PC-9 (cell line): ENCODE results near the gene TRMT61B. TPM values are rescaled to one million over a fixed set of nuclear protein-coding genes. Genes with fewer than 3 reads are reported as not detected.

Experiments used
- BruUV-seq: library from RNA; stranded (reverse); fragments of 400-500 nt; replicated peaks from 2 replicates; lab custom pipeline; 2021; lab: Mats Ljungman, UMichigan
- CTCF ChIA-PET: fragments of 300-600 bp; sonication (Branson Sonifier 250); formaldehyde crosslinking; loops from one replicate; lab custom pipeline; 2022; ENCODE audit warnings: antibody characterized with exemption; lab: Charles Lee
- POLR2A ChIA-PET: fragments of 300-600 bp; sonication (Branson Sonifier 250); formaldehyde crosslinking; loops from one replicate; lab custom pipeline; 2022; ENCODE audit warnings: antibody characterized with exemption; ENCODE audit not compliant: unreplicated experiment; lab: Charles Lee
- DNase-seq, 2 experiments: peaks; one replicate each; pipeline versions ENCODE4 v3.0.0 to v3.0.0-alpha.2; 2015 to 2022; ENCODE audit warnings: mixed read lengths in 1 of 2
- H2AFZ ChIP-seq: fragments of 200-600 bp; sonication (generic); 2 replicates; pipeline ENCODE4 v1.8.1; 2017; ENCODE audit warnings: antibody characterized with exemption
- H3F3A ChIP-seq: fragments of 200-600 bp; sonication (generic); 2 replicates; pipeline ENCODE4 v1.8.1; 2017; ENCODE audit warnings: antibody characterized with exemption, mild to moderate bottlenecking, low read depth; ENCODE audit not compliant: insufficient read depth
- H3K27ac ChIP-seq: fragments of 200-600 bp; sonication (generic); 2 replicates; pipeline ENCODE4 v1.6.1; 2016; ENCODE audit warnings: mixed run types
- H3K27me3 ChIP-seq: fragments of 200-600 bp; sonication (generic); 2 replicates; pipeline ENCODE4 v1.6.1; 2016; ENCODE audit warnings: low read depth, mixed run types; ENCODE audit not compliant: insufficient read depth
- H3K36me3 ChIP-seq: fragments of 200-600 bp; sonication (generic); 2 replicates; pipeline ENCODE4 v1.6.1; 2016; ENCODE audit warnings: low read depth, mixed run types
- H3K4me1 ChIP-seq: fragments of 200-600 bp; sonication (generic); replicated peaks from 2 replicates; pipeline ENCODE4 v1.6.1; 2016; ENCODE audit warnings: mixed run types; ENCODE audit not compliant: insufficient read depth
- H3K4me2 ChIP-seq: fragments of 200-600 bp; sonication (generic); 2 replicates; pipeline ENCODE4 v1.6.1; 2017; ENCODE audit warnings: mixed run types
- H3K4me3 ChIP-seq: fragments of 200-600 bp; sonication (generic); 2 replicates; pipeline ENCODE4 v1.6.1; 2016; ENCODE audit warnings: mixed run types
- H3K79me2 ChIP-seq: fragments of 200-600 bp; sonication (generic); 2 replicates; pipeline ENCODE4 v1.6.1; 2017; ENCODE audit warnings: low read depth, mixed run types
- H3K9me2 ChIP-seq: fragments of 200-600 bp; sonication (generic); 2 replicates; pipeline ENCODE4 v1.8.1; 2017; ENCODE audit warnings: mild to moderate bottlenecking; ENCODE audit not compliant: insufficient read depth
- H3K9me3 ChIP-seq: fragments of 200-600 bp; sonication (generic); 2 replicates; pipeline ENCODE4 v1.8.1; 2016; ENCODE audit warnings: low read depth; ENCODE audit not compliant: insufficient read depth
- H4K20me1 ChIP-seq: fragments of 200-600 bp; sonication (generic); 2 replicates; pipeline ENCODE4 v1.8.1; 2017; ENCODE audit not compliant: insufficient read depth
- CTCF ChIP-seq: fragments of 200-600 bp; sonication (generic); conservative IDR thresholded peaks from 2 replicates; pipeline ENCODE4 v1.6.1; 2017; ENCODE audit warnings: mixed run types, antibody characterized with exemption, mild to moderate bottlenecking, moderate library complexity
- EZH2 ChIP-seq: fragments of 200-600 bp; sonication (generic); IDR thresholded peaks from 2 replicates; pipeline ENCODE4 v1.8.0; 2017; ENCODE audit warnings: antibody characterized with exemption, low read depth
- intact Hi-C: fragments of 100-400 bp; cut with micrococcal nuclease; formaldehyde crosslinking; loops from one replicate; pipeline ENCODE4 v1.10.0; 2022; ENCODE audit not compliant: unreplicated experiment
- total RNA-seq: library from RNA; stranded (reverse); gene quantifications from 2 replicates; pipeline ENCODE4 v1.2.3, GENCODE V29; 2021

TRMT61B gene
- total RNA-seq, 1 experiment from 2014 or later, result 21.1 TPM

DNA sequence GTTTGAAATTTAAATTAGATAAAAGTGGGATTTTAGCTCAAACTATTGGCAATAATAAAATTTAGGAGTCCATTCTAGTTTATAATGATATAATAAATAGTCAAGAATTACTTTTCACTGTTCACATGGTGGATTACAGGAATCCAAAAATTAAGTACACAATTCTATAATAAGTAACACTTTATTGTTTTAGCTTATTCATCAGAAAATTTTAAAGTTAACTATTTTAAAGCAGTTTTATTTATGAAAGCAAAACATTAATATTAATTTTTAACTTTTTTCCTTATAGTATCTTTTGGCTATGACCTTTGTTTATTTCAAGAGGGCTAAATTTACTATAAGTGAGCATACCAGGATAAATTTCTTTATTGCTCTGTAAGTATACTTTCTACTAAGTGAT is 48.1 kb downstream of the TRMT61B start:
- H3K4me1 ChIP-seq, result no peaks in the 10 kb centered on the region
- no peak for DNase-seq
- no peaks in the 10 kb centered on the region for H3K79me2 ChIP-seq
- H3K27ac ChIP-seq, result no peak overlapping the region
- ChIA-PET POLR2A (no interaction called here), CTCF (no interaction called here)
- H3K27me3 ChIP-seq, result no peaks in the 10 kb centered on the region
- no peak overlapping the region for H3K4me3 ChIP-seq
- H3F3A ChIP-seq, result peaks cover 13% of the 10 kb centered on the region
- TF ChIP-seq CTCF, result no peak
- TF ChIP-seq EZH2, result no peak
- H3K4me2 ChIP-seq, result no peak overlapping the region
- no peaks in the 10 kb centered on the region for H3K9me2 ChIP-seq
- no peaks in the 10 kb centered on the region for H3K9me3 ChIP-seq
- no peaks in the 10 kb centered on the region for H4K20me1 ChIP-seq
- H3K36me3 ChIP-seq, result no peaks in the 10 kb centered on the region
- no peak overlapping the region for H2AFZ ChIP-seq
- intact Hi-C loops, result loop anchor here (10.0 kb wide), 1 partner anchor 113 kb away; no protein-coding TSS in a partner anchor
- BruUV-seq, result no TSS peak

DNA sequence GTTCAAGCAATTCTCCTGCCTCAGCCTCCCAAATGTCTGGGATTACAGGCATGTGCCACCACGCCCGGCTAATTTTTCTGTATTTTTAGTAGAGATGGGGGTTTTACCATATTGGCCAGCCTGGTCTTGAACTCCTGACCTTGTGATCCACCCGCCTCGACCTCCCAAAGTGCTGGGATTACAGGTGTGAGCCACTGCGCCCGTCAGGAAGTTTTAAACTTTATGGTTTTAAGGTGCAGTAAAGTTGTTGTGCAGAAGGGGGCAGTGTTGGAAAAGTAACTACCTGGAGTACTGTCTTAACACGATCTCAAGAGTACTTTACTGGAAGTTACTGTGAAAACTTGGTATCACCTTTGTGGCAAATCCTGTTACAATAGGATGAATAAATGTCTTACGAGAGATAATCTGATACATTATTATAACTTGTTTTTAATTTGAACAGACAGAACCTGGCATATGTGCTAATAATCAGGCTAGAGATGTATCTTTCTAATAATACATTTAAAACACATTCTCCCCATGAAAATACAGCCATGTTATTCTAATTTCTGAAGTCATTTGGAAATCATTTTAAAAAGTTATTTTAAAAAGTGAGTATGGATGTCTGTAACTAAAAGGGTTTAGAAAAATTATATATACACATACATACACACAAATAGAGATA is 48.7 kb downstream of the TRMT61B start:
- no TSS peak for BruUV-seq
- H3K4me3 ChIP-seq, result no peak overlapping the region
- H3K4me1 ChIP-seq, result no peaks in the 10 kb centered on the region
- no peak for TF ChIP-seq EZH2
- peak; percentile 81 for TF ChIP-seq CTCF
- no peaks in the 10 kb centered on the region for H3K9me3 ChIP-seq
- H3K27ac ChIP-seq, result 0 out of 2 replicates have a peak overlapping the region, but pooled peaks have one; percentile 1
- CTCF ChIA-PET, result no interaction called here
- POLR2A ChIA-PET, result no interaction called here
- peak; percentile 45 to 50 for DNase-seq
- H3K36me3 ChIP-seq, result no peaks in the 10 kb centered on the region
- peaks cover 13% of the 10 kb centered on the region for H3F3A ChIP-seq
- no peaks in the 10 kb centered on the region for H3K79me2 ChIP-seq
- no peaks in the 10 kb centered on the region for H4K20me1 ChIP-seq
- intact Hi-C loops, result loop anchor here (10.0 kb wide), 1 partner anchor 113 kb away; no protein-coding TSS in a partner anchor
- no peak overlapping the region for H2AFZ ChIP-seq
- no peaks in the 10 kb centered on the region for H3K27me3 ChIP-seq
- H3K9me2 ChIP-seq, result no peaks in the 10 kb centered on the region
- H3K4me2 ChIP-seq, result no peak overlapping the region

DNA sequence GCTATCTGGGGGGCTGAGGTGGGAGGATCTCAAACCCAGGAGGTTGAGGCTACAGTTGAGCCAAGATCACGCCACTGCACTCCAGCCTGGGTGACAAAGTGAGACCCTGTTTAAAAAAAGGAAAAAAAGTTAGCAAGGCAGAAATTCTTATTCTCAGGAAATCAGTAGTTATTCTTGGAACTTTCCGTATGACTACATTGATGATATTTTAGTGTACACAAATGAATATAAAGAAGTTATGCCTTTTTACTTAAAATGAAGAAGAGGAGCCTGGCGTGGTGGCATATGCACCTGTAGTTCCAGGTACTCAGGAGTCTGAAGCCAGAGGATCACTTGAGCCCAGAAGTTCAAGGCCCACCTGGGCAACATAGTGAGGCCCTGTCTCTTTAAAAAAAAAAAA is 52.1 kb downstream of the TRMT61B start:
- CTCF ChIA-PET, result no interaction called here
- no peak overlapping the region for H3K27ac ChIP-seq
- BruUV-seq, result no TSS peak

More for the DNA sequence above, 52.1 kb downstream of the TRMT61B start:
- intact Hi-C loops, result no loop called here
- peaks cover 23% of the 10 kb centered on the region for H3F3A ChIP-seq
- H3K79me2 ChIP-seq, result no peaks in the 10 kb centered on the region
- DNase-seq, result no peak
- H3K27me3 ChIP-seq, result no peaks in the 10 kb centered on the region
- POLR2A ChIA-PET, result no interaction called here
- no peak overlapping the region for H3K4me2 ChIP-seq
- H3K9me2 ChIP-seq, result no peaks in the 10 kb centered on the region
- H3K9me3 ChIP-seq, result no peaks in the 10 kb centered on the region
- H3K4me1 ChIP-seq, result no peaks in the 10 kb centered on the region
- 0 out of 2 replicates have a peak, but pooled peaks cover 6% of the 10 kb centered on the region for H3K36me3 ChIP-seq
- H4K20me1 ChIP-seq, result no peaks in the 10 kb centered on the region
- TF ChIP-seq CTCF, result no peak
- TF ChIP-seq EZH2, result no peak
- no peak overlapping the region for H3K4me3 ChIP-seq
- no peak overlapping the region for H2AFZ ChIP-seq
